Liver (tissue), 9 donors: ENCODE data around the gene DSG2. TPM values are rescaled to one million over a fixed set of nuclear protein-coding genes. Genes with fewer than 3 reads are reported as not detected.
A peak's percentile ranks its signal among the peaks of the same experiment; 100 is the strongest.

Experiments used
- DNase-seq: peaks from one replicate; pipeline ENCODE4 v3.0.0-alpha.2; 2017; ENCODE audit warnings: low spot score
- H3K27ac ChIP-seq, 2 donors: one replicate each; pipeline ENCODE4 v1.7.0; 2013; ENCODE audit warnings: inconsistent platforms in 2 of 2, low read length in 2 of 2, control low read depth in 1 of 2, low read depth in 1 of 2, mild to moderate bottlenecking in 1 of 2
- H3K27me3 ChIP-seq, 4 donors: one replicate each; pipeline versions ENCODE4 v1.6.1 to v1.7.0; 2013; ENCODE audit warnings: low read length in 3 of 4, inconsistent platforms in 1 of 4, mild to moderate bottlenecking in 1 of 4, moderate library complexity in 1 of 4; ENCODE audit not compliant: control insufficient read depth in 4 of 4, insufficient read depth in 4 of 4
- H3K36me3 ChIP-seq, 4 donors: one replicate each; pipeline versions ENCODE4 v1.6.1 to v1.7.0; 2013; ENCODE audit warnings: low read length in 3 of 4, mild to moderate bottlenecking in 3 of 4, low read depth in 1 of 4, moderate library complexity in 1 of 4; ENCODE audit not compliant: control insufficient read depth in 4 of 4, insufficient read depth in 3 of 4
- H3K4me1 ChIP-seq, 4 donors: one replicate each; pipeline versions ENCODE4 v1.6.1 to v1.7.0; 2013; ENCODE audit warnings: low read length in 3 of 4, mild to moderate bottlenecking in 3 of 4, moderate library complexity in 1 of 4; ENCODE audit not compliant: control insufficient read depth in 4 of 4, insufficient read depth in 4 of 4
- H3K4me3 ChIP-seq, 3 donors: one replicate each; pipeline versions ENCODE4 v1.6.1 to v1.7.0; 2013; ENCODE audit warnings: low read length in 3 of 3, control low read depth in 1 of 3, low read depth in 1 of 3, mild to moderate bottlenecking in 1 of 3
- H3K9ac ChIP-seq, 2 donors: one replicate each; pipeline ENCODE4 v1.7.0; 2013; ENCODE audit warnings: low read length in 2 of 2, mild to moderate bottlenecking in 2 of 2, moderate library complexity in 2 of 2, control low read depth in 1 of 2, low read depth in 1 of 2
- H3K9me3 ChIP-seq, 4 donors: one replicate each; pipeline versions ENCODE4 v1.6.1 to v1.7.0; 2013; ENCODE audit warnings: low read length in 3 of 4; ENCODE audit not compliant: control insufficient read depth in 4 of 4
- EGR1 ChIP-seq, 2 donors: IDR thresholded peaks; 2 replicates each; pipeline ENCODE4 v1.6.1; 2016 to 2018; ENCODE audit warnings: antibody characterized with exemption in 2 of 2, low read depth in 2 of 2
- FOXA1 ChIP-seq: IDR thresholded peaks from 2 replicates; pipeline ENCODE4 v1.6.1; 2016; ENCODE audit warnings: antibody characterized with exemption
- FOXA2 ChIP-seq: IDR thresholded peaks from 2 replicates; pipeline ENCODE4 v1.6.1; 2016; ENCODE audit warnings: antibody characterized with exemption
- GABPA ChIP-seq, 2 donors: IDR thresholded peaks in 1 of 2; conservative IDR thresholded peaks in 1 of 2; 2 replicates each; pipeline ENCODE4 v1.6.1; 2016; ENCODE audit warnings: antibody characterized with exemption in 2 of 2, mild to moderate bottlenecking in 1 of 2, moderate library complexity in 1 of 2
- HNF4A ChIP-seq, 2 donors: conservative IDR thresholded peaks; 2 replicates each; pipeline ENCODE4 v1.6.1; 2016; ENCODE audit warnings: antibody characterized with exemption in 2 of 2, mild to moderate bottlenecking in 2 of 2
- HNF4G ChIP-seq: IDR thresholded peaks from 2 replicates; pipeline ENCODE4 v1.6.1; 2016; ENCODE audit warnings: antibody characterized with exemption
- JUND ChIP-seq, 2 donors: IDR thresholded peaks; 2 replicates each; pipeline ENCODE4 v1.6.1; 2016; ENCODE audit warnings: antibody characterized with exemption in 2 of 2
- NR2F2 ChIP-seq: IDR thresholded peaks from 2 replicates; pipeline ENCODE4 v1.6.1; 2016; ENCODE audit warnings: antibody characterized with exemption
- RAD21 ChIP-seq, 2 donors: IDR thresholded peaks; 2 replicates each; pipeline ENCODE4 v1.6.1; 2016; ENCODE audit warnings: antibody characterized with exemption in 2 of 2, mild to moderate bottlenecking in 2 of 2
- RXRA ChIP-seq, 2 donors: IDR thresholded peaks; 2 replicates each; pipeline ENCODE4 v1.6.1; 2017 to 2018; ENCODE audit warnings: antibody characterized with exemption in 2 of 2, mild to moderate bottlenecking in 1 of 2
- SP1 ChIP-seq: IDR thresholded peaks from 2 replicates; pipeline ENCODE4 v1.6.1; 2018; ENCODE audit warnings: antibody characterized with exemption, mild to moderate bottlenecking
- TAF1 ChIP-seq: conservative IDR thresholded peaks from 2 replicates; pipeline ENCODE4 v1.6.1; 2016; ENCODE audit warnings: antibody characterized with exemption, mild to moderate bottlenecking
- YY1 ChIP-seq: IDR thresholded peaks from 2 replicates; pipeline ENCODE4 v1.6.1; 2016; ENCODE audit warnings: antibody characterized with exemption, mild to moderate bottlenecking
- WGBS: extraction: QIAGEN DNeasy Blood & Tissue Kit; methylation state at CpG from one replicate; pipeline ENCODE4 v1.1.7; 2013; 5-methylcytosine and 5-hydroxymethylcytosine counted together
- polyA plus RNA-seq, 2 donors: library from polyadenylated mRNA; stranded (reverse) in 1 of 2; unstranded in 1 of 2; fragments of 200-250 nt in 1 of 2; fragments of >200 nt in 1 of 2; fragmentation: Nextera tagmentation in 1 of 2; extraction: Ambion mirVana in 1 of 2; gene quantifications; one replicate each; pipeline versions ENCODE4 v1.2.1 to v1.2.3, GENCODE V29; 2013 to 2015
- total RNA-seq, 2 donors: library from RNA; depleted of rRNA; stranded (reverse); fragments of >200 nt; gene quantifications; one replicate each; pipeline ENCODE4 v1.2.3, GENCODE V29; 2014
- TF ChIP-seq, protein P1 (sequence below): IDR thresholded peaks from 2 replicates; pipeline ENCODE4 v1.6.1; 2016; ENCODE audit warnings: antibody characterized with exemption
- TF ChIP-seq, protein P2 (sequence below): IDR thresholded peaks from 2 replicates; pipeline ENCODE4 v1.6.1; 2016; ENCODE audit warnings: antibody characterized with exemption
- TF ChIP-seq, protein P3 (sequence below): IDR thresholded peaks from 2 replicates; pipeline ENCODE4 v1.6.1; 2016; ENCODE audit warnings: antibody characterized with exemption, mild to moderate bottlenecking
- TF ChIP-seq, protein P4 (sequence below): fragments of 150-350 bp; IDR thresholded peaks from 2 replicates; pipeline ENCODE4 v1.5.1; 2017; ENCODE audit warnings: improper control_type of control experiment, low read depth, low read length; ENCODE audit not compliant: missing input control
- TF ChIP-seq, protein P5 (sequence below): IDR thresholded peaks from 2 replicates; pipeline ENCODE4 v1.6.1; 2016; ENCODE audit warnings: antibody characterized with exemption
- donor health status: healthy.
- donor health status: healthy.
- donor health status: healthy.
- donor health status: healthy.
- donor health status: healthy.

Gene DSG2
- total and polyA plus RNA-seq, 4 donors = 5.4 to 13.9 (median 9.6) TPM

DNA sequence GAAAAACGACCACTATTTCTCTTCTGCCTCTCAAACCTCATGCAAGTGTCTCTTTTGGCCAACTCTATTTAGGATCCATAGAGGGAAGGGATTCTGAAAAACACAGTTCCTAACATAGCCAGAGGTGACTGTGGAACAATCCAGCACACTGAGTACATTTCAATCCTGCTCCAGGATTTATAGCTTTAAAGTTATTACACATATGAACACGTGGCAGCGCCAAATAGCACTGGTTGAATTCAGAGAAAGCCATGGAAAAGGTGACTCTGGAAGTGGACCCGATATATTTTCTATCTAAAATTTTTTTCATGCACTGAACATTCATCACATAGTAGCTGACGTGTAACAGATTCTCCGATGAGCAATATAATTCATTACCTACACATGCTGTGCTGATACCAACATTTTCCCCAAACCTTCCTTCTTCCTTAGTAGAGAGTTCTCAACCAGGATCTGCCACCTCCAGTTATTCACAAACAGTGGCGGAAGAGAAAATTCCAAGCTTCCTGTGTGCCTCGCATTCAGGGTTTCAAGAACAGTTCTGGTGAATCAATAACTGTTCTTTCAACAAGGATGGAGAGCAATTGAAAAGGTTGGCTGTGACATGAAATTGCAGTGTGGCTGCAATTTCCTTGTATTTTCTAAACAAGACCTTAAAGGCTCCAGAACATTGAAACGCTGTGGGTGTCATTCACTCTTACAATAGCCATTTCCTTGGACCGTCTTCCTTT lies 68.0 kb downstream of the DSG2 start:
- H3K36me3 ChIP-seq = no peaks in the 10 kb centered on the region
- H3K4me1 ChIP-seq = peaks cover 10 to 41% (median 28%) of the 10 kb centered on the region in 4 donors
- peak overlapping the region; percentile 38 to 55 for H3K27ac ChIP-seq
- H3K4me3 ChIP-seq = no peak overlapping the region
- 57% methylated on average over 10 of the region's 10 CpGs for WGBS
- no peaks in the 10 kb centered on the region for H3K27me3 ChIP-seq
- no peak overlapping the region for H3K9ac ChIP-seq
- TF ChIP-seq FOXA2 (no peak), SP1 (peak; percentile 45)
- no peaks in the 10 kb centered on the region for H3K9me3 ChIP-seq
- DNase-seq = no peak

DNA sequence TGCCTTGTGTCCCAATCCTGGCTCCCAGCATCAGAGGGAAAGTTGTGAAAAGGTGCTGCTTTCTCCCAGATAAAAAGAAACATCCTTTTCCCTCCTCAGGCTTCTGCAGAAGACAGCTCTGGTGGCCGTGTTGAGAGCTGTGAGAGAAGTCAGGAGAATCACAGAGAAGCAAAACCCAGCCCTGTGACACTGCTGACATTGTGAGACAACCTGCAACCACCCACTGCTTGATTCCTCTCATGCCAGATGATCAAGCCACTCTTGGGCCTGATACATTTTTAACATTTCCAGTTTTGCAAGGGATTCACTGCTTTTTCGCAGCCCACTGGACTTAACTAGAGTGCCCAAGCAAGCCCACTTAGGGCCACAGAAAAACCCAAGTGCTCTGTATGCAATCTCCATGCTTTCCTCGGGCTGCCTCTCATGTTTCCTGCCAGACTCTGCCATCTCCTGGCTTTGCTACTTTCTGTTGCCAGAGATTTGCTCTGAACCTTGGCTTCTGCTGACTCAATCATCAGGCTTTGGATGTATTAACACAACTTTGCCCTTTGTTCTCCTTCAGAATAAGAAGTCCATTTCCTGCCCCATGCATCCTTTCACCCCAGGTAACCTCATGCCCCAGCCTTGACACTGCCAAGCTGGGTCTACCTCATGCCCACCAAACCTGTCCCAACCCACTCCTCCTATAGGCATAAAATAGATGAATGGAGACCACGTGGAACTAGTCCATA lies 68.8 kb downstream of the DSG2 start:
- TF ChIP-seq FOXA1 (no peak), NR2F2 (no peak), YY1 (no peak), GABPA (IDR thresholded peaks at IDR 0.05 in 1 of 2, conservative IDR thresholded peaks at IDR 0.05 in 1 of 2) (no peak), SP1 (peak; percentile 66), TAF1 (no peak), HNF4G (peak; percentile 10), FOXA2 (no peak), RXRA (IDR thresholded peaks at IDR 0.05) (peak; percentile 84 to 92), RAD21 (IDR thresholded peaks at IDR 0.05) (peak; percentile 5 to 16), JUND (IDR thresholded peaks at IDR 0.05) (peak in 1 of 2 donors; percentile 46), EGR1 (IDR thresholded peaks at IDR 0.05; ENCODE audit: low read depth in 2 of 2) (no peak), HNF4A (conservative IDR thresholded peaks at IDR 0.05) (peak; percentile 82 to 85)
- TF ChIP-seq, protein P1, sequence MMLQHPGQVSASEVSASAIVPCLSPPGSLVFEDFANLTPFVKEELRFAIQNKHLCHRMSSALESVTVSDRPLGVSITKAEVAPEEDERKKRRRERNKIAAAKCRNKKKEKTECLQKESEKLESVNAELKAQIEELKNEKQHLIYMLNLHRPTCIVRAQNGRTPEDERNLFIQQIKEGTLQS = no peak
- TF ChIP-seq, protein P2, sequence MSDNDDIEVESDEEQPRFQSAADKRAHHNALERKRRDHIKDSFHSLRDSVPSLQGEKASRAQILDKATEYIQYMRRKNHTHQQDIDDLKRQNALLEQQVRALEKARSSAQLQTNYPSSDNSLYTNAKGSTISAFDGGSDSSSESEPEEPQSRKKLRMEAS = no peak
- TF ChIP-seq, protein P3, sequence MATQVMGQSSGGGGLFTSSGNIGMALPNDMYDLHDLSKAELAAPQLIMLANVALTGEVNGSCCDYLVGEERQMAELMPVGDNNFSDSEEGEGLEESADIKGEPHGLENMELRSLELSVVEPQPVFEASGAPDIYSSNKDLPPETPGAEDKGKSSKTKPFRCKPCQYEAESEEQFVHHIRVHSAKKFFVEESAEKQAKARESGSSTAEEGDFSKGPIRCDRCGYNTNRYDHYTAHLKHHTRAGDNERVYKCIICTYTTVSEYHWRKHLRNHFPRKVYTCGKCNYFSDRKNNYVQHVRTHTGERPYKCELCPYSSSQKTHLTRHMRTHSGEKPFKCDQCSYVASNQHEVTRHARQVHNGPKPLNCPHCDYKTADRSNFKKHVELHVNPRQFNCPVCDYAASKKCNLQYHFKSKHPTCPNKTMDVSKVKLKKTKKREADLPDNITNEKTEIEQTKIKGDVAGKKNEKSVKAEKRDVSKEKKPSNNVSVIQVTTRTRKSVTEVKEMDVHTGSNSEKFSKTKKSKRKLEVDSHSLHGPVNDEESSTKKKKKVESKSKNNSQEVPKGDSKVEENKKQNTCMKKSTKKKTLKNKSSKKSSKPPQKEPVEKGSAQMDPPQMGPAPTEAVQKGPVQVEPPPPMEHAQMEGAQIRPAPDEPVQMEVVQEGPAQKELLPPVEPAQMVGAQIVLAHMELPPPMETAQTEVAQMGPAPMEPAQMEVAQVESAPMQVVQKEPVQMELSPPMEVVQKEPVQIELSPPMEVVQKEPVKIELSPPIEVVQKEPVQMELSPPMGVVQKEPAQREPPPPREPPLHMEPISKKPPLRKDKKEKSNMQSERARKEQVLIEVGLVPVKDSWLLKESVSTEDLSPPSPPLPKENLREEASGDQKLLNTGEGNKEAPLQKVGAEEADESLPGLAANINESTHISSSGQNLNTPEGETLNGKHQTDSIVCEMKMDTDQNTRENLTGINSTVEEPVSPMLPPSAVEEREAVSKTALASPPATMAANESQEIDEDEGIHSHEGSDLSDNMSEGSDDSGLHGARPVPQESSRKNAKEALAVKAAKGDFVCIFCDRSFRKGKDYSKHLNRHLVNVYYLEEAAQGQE = no peak
- TF ChIP-seq, protein P4, sequence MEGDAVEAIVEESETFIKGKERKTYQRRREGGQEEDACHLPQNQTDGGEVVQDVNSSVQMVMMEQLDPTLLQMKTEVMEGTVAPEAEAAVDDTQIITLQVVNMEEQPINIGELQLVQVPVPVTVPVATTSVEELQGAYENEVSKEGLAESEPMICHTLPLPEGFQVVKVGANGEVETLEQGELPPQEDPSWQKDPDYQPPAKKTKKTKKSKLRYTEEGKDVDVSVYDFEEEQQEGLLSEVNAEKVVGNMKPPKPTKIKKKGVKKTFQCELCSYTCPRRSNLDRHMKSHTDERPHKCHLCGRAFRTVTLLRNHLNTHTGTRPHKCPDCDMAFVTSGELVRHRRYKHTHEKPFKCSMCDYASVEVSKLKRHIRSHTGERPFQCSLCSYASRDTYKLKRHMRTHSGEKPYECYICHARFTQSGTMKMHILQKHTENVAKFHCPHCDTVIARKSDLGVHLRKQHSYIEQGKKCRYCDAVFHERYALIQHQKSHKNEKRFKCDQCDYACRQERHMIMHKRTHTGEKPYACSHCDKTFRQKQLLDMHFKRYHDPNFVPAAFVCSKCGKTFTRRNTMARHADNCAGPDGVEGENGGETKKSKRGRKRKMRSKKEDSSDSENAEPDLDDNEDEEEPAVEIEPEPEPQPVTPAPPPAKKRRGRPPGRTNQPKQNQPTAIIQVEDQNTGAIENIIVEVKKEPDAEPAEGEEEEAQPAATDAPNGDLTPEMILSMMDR = no peak
- TF ChIP-seq, protein P5, sequence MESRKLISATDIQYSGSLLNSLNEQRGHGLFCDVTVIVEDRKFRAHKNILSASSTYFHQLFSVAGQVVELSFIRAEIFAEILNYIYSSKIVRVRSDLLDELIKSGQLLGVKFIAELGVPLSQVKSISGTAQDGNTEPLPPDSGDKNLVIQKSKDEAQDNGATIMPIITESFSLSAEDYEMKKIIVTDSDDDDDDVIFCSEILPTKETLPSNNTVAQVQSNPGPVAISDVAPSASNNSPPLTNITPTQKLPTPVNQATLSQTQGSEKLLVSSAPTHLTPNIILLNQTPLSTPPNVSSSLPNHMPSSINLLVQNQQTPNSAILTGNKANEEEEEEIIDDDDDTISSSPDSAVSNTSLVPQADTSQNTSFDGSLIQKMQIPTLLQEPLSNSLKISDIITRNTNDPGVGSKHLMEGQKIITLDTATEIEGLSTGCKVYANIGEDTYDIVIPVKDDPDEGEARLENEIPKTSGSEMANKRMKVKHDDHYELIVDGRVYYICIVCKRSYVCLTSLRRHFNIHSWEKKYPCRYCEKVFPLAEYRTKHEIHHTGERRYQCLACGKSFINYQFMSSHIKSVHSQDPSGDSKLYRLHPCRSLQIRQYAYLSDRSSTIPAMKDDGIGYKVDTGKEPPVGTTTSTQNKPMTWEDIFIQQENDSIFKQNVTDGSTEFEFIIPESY = no peak
- 62% methylated on average over 4 of the region's 4 CpGs for WGBS
- no peak for DNase-seq
- Histone ChIP-seq H3K4me1 (peaks cover 10 to 41% (median 28%) of the 10 kb centered on the region in 4 donors), H3K4me3 (no peak overlapping the region), H3K9me3 (no peaks in the 10 kb centered on the region), H3K36me3 (no peaks in the 10 kb centered on the region), H3K27me3 (no peaks in the 10 kb centered on the region), H3K9ac (no peak overlapping the region), H3K27ac (peak overlapping the region; percentile 38 to 55)
